Putamen (tissue), 1 donor: ENCODE results near the gene SC5D.

Source experiments
- DNase-seq: peaks from one replicate; pipeline ENCODE4 v3.0.0-alpha.2; 2016; ENCODE audit warnings: low spot score

Gene SC5D

DNA sequence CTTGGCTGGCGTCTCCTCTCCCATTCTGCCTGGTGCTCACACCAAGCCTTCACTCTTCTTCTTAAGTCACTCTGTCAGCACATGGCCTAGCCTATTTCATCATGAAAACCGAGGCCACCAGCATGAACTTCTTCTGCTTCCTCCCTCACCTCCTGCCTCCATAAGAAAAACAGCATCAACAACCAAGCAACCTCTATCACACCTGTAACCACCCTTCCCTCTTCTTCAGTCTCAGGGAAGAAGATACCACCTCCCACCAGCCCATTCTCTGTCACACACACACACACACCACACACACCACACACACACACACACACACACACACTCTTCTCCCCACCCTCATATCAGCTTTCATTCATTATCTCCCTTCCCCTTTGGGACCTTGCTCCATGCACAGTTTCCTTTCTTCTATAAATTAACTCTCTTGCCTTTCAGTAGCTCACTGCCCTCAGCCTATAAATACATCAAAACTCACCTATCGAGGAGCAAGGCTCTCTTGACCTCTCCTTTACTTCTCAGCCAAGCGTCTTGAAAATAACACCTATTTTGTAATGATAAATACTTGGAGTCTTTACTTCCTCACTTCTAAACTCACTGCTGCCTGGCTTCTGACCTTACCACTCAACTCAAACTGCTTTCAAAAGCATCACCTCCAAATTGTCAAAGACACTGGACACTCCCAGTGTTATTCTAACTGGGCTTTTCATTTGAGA is 36.6 kb downstream of the SC5D start:
- DNase-seq, result no peak

DNA sequence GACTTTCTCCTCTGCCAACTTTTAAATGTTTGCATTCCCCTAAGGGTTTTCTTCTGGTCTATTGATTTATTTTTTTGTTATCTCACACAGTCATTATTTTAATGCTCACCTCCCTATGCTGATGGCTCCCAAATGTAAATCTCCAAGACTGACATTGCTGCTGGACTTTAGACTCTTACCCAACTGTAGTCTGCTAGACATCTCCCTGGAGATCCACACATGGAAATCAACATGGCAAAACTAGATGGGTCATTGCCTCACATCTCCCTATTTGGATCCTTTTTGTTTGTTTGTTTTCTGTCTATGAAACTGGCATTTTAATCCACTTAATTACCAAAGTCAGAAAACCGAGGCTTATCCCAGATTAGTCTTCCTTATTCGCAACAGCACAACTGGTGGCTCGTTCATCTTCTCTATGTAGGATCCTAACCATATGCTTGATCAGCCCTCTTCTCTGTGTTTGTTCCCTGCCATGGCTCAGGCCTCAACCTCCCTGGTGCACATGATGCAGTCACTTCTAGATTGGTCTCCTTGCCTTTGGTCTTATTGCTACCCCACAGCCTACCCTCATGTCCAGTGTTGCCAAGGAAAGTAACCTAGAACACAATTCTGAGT is 37.3 kb downstream of the SC5D start:
- DNase-seq, result no peak

DNA sequence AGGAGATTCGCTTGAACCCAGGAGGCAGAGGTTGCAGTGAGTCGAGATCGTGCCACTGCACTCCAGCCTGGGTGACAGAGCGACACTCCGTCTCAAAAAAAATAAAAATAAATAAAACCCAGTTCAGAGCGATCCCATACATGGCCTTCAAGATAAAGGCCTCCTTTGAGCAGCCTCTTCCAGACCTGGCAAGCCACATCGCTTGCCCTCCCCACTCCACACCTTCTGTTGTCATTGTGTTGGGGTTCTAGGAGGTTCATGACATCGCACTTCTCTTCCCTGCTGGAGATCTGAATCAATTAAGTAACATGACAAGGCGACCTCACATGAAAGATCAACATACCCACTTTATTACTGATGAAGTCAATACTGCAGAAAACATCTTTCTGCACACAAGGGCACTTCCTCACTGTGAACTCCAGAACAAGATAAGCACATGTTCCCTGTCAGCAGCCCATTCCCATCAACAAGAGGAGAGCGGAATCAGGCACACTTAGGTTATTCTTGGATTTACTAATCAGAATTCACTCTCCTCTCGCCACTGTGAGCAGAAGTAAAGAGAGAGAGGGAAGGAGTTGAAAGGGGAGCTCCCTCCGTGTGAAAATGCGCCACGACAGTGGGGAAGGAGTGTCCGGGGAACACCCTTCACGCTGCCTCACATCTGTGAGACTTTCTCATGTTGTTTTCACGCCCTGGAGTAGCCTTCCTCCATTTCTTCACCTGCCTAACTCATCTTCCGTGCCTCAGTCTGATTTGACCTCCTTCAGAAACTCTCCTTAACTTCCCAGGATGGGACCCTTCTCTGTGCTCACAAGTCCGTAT is 38.3 kb downstream of the SC5D start:
- no peak for DNase-seq

DNA sequence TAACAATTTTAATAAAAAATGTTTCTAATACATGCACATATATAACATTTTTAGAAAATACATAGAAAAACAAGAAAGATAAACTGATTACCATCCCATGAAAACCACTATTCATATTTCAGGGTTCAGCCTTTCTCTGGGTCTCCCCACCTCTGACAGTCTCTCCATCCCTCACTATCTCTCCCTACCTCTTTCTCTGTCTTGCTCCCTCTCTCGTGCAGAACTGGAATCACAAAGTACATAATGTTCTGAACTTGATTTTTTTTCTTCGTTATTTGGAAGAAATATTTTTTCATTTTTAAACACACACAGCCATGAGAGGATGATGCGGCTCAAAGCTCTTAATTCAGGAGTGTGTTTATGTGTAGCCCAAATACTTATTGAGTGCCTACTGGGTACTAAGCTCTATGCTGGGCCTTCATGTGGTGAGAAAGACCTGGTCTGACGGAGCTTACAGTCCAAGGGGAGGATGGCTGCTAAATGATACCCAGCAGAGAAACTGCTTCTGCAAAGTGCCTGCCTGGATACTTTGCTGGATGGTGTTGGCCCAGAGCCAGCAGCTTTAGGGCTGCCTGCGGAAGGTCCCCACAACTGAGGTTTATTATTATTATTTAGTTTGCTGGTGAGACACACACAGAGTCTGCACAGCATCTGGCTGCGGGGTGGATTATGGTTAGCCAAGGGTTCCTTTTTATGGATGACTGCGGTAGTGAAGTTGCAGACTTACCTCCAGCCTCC is 42.6 kb downstream of the SC5D start:
- no peak for DNase-seq

DNA sequence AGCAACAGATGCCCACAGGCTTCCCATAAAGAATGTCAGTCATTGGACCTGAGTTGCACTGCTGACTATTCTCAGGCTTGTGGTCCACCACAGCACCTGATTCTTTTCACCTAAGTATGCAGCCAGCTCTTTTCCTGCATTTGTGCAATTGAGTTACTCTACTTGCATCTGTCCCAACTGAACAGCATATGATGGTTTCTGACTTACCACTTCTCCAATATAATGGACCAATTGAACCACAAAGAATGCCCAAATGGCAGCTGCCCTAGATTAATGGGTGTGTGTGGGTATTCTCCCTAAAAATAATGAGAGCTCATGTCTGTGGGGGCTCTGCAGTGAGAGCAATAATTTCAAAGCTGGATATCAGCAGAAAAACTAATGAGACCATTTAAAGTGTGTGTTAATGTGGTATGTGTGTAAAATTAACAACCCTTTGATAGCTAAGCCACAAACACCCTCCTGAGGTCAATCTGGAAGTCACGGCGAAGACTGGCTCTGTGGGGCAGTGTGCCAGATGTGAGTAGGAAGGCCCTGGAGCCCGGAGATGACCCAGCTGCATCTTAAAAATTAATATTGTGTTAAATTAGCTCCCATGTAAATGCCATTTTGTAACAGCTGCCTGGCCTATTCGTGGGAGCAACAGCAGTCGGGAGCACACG is 43.8 kb downstream of the SC5D start:
- no peak for DNase-seq

DNA sequence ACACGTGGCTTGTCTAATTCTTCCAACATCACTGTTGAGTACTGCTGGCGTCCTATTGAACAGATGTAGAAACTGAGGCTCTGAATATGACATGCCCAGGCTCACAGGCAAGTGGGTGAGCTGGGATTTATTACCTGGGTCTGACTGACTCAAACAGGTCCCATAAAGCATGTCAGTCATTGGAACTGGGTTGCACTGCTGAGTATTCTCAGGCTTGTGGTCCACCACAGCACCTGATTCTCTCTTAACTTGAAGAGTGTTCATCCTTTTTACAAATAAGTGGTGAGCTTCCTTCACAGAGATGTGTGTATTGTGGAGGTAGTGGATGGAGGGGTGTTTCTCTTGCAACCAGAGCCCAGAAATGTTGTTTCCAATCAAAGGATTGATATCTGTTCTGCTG is 44.5 kb downstream of the SC5D start:
- no peak for DNase-seq

DNA sequence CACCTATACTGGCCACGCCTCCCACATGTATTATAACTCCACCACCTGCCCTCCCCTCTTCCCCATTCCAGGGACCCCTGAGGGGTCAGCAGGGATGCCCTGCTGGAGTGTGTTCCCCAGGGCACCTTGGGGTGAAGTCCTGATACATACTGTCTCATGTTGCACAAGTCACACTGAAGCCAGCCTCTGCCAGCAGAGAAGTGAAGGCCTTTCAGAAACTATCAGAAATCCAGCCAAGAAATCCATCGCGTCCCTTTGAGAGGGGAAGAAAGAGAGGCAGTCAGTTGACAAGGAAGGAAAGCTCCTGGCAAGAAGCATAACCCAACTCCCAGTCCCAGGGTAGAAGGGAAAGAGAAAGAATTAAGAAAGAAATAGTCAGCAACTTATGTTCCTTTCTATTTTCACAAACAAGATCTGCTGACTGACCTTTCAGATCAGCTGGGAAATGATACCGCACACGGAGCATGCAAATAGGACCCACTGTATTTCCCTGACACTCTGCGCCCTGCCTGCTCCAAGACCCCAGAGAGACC is 45.2 kb downstream of the SC5D start:
- no peak for DNase-seq

DNA sequence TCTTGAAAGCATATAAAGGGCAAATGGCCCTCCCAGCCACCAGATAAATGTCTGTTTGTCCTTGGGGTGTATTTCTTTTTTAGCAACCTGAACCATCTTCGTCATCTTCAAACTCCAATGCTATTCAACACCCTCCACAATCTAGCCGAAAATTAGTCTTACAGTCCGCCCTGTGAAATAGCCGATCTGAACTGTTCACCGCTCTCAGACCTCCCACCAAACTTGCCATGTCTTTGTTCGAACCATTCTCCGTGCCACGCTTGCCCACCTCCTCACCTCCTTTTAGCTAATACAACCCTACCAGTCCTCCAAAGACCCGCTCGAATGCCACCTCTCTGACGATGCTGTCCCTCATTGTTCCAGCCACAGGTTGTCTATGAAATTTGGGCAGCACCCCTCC is 46.0 kb downstream of the SC5D start:
- no peak for DNase-seq

DNA sequence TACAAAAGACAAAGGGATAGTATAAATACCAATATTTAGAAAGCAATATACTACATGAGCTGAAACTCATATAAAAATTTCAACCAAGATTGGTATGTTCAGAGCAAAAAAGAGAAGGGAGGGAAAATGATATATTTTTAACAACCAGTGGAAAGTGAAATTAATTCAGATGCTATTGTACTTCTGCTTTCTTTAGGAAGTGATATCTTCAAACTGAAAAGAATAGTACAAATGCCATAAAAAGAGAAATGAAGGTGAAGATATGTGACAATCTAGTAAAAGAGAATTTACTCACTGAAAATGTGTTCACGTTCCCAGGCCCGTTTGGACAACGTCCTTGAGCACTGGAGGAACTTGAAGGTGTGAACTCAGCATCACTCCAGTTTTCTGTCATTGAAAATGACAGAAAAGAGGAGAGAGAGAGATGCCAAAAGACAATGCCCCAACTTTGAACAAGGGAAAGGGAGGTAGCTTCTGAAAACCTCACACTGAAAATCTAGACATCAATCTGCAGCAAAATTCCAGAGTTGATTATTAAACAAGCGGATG is 47.5 kb downstream of the SC5D start:
- DNase-seq, result no peak

DNA sequence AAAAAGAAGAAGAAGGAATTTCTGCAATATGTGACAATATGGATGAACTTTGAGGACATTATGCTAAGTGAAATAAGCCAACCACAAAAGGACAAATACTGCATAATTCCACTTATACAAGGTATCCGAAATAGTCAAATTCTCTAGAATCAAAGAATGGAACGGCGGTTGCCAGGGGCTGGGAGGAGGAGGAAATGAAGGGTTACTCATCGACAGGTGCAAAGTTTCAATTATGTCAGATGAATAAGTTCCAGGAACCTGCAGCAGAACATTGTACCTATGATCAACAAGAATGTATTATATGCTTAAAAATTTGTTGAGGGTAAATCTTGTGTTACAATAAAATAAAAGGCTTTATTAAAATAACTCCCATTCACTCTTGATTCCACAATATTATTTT is 49.0 kb downstream of the SC5D start:
- no peak for DNase-seq

DNA sequence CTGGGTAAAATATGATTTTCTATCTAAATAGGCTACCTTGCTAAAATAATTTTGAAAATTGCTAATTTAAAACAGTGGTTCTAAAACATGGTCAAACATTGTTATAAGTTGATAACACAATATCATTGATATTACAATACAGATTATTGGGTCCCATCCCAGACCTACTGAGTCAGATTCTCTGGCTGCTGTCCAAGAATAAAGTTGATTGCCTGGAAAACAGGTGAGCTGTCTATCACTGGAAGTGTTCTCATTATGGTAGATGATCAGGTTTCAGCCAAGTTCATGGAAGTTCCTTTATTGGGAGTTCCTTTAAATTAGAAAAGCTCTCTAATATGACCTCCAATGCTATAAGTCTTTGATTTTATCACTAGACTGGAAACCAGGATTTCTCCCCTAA is 52.3 kb downstream of the SC5D start:
- DNase-seq, result no peak

DNA sequence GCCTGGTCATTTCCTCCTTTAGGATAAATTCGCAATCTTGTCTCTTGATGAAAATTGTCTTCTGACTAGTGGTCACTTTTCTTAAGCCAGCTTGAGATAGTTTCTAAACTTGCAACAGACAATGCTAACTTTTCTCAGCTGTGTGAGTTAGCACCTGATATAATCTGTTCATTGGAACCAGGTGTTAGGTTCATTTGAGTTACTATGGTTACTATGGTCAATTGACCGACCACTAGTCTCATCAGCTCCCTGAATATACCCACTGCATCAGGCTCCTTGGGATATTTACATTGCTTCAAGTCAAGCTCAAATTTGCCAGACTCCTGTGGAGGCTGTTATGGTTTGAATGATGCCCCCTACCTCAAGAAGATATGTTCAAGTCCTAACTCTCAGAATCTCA is 54.5 kb downstream of the SC5D start:
- DNase-seq, result no peak

DNA sequence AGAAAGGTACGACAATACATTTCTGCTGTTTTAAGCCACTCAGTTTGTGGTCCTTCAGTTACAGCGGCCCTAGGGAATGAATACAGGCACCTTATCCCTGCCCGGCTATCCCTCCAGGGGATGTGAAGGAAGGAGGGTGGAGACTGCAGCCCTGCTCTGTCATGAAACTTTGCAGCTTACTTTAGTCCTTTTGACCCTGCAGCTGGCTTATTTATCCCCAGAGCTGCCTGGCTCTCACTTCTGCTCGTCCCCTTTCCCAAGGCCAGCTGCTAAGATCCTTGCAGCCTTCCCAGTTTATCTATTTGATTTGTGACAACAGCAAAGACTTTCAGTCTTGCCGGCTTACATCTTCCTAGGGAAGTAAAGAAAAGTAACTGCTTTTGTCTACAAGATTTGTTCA is 55.2 kb downstream of the SC5D start:
- no peak for DNase-seq

DNA sequence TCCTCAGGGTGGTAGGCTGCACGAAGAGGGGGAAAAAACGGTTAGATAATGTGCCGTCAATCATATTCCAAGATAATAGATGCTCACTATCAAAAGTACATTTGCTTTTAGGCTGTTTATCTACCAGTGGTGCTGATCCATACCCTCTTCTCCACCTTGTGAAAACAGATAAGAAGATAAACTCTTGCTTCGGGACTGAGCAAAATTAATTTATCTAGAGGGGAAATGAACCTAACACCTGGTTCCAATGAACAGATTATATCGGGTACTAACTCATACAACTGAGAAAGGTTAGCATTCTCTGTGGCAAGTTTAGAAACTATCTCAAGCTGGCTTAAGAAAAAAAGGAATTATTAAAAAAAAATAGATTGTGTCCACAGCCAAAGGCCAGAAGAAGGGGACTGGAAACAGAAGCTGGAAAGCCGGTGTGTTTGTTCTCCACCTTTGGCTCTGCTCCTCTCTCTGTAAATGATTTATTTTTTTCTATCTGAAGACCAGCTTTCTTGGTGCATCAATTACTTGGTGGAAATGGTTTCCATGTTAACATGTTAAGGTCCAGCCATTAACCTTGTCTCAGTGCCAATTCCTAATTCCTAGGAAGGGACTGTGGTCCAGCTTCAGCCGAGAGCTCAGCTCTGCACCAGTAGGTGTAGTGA is 55.8 kb downstream of the SC5D start:
- DNase-seq, result no peak

DNA sequence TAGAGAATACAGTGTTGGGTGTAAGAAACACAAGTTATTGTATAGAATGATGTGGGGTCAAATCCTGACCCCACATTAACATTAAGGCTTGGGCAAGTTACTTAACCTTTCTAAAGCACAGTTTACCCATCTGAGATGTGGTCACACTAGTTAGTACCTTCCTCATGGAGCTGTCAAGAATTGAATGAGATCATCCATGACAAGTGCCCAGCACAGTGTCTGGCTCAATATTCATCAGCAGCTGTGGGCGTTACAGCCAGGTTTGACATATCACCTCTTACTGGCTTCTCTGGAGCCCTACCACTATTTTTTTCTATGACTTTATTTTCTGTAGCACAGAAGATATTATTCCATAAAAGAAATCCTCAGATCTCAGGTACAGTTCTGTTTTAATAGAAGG is 57.2 kb downstream of the SC5D start:
- no peak for DNase-seq

DNA sequence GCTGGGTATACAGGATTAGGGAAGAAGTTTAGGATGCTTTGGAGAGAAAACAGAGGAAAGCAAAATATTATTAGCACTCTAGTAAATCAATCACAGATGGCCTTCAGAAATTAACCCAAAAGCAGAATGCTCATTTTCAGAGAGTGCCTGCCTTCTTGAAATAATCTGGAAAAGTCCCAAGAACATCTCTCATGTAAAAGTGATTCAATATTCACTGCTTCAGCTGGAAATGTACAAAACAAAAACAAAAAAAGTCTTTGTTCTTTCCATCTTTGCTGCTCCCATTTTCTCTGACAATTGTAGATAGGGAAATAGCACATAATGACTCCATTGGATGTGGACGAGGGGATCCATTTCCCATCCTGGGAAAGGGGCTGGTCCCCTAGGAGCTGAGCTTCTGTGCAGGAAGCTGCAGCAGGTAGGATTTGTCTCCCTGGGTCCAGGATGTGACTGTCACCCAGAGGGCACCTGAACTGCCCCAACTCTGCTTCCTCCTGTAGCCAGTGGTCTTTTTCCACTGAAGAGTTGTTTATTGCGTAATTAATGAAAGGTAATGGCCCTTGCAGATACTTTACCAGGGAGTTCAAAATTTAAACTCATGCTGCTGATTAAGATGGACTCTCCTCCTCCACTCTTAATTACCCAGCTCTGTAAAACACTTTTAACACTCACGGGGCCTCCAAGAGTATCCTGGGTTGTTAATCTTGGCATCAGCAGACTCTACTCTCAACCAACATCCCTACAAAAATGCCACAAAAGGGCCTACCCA is 57.9 kb downstream of the SC5D start:
- no peak for DNase-seq

DNA sequence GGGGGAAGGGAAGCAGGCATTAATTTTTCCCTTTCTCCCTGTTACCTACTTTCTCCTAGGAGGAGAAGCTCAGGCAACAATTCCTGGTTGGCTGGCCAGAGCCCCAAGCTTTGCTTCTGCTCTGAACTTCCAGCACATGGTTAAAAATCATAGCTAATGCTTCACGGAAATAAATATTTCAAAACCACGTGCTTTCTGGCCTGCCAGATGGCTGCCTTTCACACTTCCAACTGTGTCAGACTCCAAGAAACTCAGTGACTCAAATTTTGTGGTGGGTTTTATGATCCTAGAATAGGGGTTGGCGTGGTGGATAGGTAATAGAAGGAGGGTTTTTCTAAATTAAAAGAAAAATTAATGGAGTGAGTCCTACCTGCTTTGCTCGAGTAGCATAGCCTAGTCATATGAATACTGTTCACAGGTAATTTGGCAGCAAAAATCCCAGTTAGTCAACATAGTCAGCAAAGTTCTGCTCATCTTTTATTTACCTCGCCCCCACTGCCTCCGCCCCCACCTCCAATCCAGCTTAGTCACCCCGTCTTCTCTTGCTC is 58.6 kb downstream of the SC5D start:
- DNase-seq, result no peak

DNA sequence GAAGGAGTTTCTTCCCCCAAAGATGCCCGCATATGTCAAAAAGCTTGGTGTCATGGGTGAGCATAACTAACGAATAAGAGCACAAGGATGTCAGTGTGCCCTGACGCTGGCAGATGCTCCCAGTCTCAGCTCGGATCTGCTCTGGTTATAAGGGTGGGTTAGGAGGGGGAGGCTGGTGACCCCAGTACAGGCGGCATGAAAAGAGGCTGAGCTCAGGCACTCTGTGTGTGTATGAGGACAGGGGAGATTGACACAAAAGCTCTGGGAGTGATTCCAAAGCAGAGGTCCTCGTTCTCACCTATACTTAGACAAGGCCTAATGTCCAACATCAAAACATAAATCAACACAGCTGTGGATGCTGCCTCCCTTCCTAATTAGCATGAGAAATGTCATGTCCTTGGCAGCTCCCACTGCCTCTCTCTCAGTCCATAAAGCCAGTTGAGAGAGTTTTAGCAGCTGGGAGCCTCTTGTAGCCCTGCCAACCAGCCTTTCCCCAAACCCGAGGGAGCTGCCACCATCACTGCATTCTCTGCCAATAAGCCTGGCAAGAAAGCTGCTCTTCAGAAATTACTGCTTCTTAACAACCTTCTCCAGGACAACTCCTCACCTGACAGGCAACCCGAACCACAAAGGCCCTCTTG is 59.8 kb downstream of the SC5D start:
- DNase-seq, result peak; percentile 74

DNA sequence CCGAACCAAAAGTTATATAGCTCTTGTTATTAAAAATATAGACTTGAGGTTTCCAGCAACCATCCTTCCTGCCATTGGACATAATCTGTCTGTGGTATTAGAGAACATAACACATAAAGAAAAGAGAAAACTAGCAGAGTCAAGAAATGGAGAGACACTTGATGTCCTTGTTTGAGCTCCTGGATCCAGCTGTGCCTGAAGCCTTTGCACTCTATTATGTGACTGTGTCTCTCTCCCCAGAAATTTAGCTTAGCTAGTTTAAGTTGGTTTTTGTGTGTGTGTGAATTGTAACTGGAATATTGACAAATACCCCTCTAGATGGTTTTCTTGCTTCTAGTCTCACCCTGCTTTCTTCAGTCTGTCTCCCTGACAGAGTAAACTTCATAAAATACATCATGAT is 61.6 kb downstream of the SC5D start:
- no peak for DNase-seq
